Omental fat pad (tissue), 4 donors: ENCODE results near the gene NASP. TPM values are rescaled to one million over a fixed set of nuclear protein-coding genes. Genes with fewer than 3 reads are reported as not detected.
A peak's percentile ranks its signal among the peaks of the same experiment; 100 is the strongest.

Experiments used
- ATAC-seq: fragments of 150-250 bp; one replicate; pipeline ENCODE4 v1.9.1; 2016; ENCODE audit warnings: mild to moderate bottlenecking, moderate library complexity; ENCODE audit not compliant: low FRiP score
- DNase-seq: peaks from one replicate; pipeline ENCODE4 v3.0.0-alpha.2; 2019; ENCODE audit warnings: low spot score
- total RNA-seq, 4 donors: library from RNA; depleted of rRNA; stranded (reverse); fragments of >200 nt; gene quantifications; one replicate each; pipeline ENCODE4 v1.1.0, GENCODE V29; 2016
- TF ChIP-seq, protein P1 (sequence below), 3 donors: fragments of 450-650 bp; IDR thresholded peaks; one replicate each; pipeline ENCODE4 v1.5.1; 2016 to 2017; ENCODE audit warnings: antibody characterized with exemption in 3 of 3, mild to moderate bottlenecking in 3 of 3, moderate library complexity in 2 of 3

NASP gene
- total RNA-seq: 10 to 100 TPM; 48.0 to 96.5 (median 80.6) TPM

DNA sequence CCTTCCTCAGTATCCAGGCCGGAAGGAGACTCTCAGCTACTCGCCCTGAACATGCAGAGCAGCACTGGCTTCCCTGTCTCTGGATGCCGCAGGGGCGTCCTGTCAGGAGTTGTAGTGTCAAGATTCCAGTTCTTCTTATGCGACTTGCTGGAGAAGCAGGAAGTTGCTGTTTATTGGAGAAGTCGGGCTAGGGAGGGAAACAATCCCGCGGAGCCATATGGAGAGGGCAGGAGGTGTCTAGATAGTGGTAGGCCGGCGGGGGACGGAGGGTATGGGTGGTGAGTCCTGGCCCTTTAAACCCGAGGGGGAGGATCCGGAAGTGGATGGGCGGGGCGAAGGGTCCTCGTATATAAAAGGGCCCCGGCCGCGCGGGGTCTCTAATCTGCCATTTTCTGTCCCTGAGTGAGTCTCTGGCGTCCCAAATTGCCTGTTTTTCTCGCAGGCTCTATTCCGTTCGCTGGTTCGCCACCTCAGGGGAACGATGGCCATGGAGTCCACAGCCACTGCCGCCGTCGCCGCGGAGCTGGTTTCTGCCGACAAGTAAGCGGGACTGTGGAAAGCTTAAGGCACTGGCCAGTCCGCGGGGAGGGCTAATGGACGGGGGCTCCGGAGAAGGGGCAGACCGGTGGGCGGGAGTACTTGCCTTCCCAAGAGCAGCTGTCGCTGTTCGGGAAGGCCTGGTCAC, at the start of gene NASP:
Gene NASP (plus strand): TSS at position 376 of the 685 bp plus-strand sequence. CDS start 106 bp downstream, at position 482.
- peak; percentile 80 for ATAC-seq
- DNase-seq: peak; percentile 91
- TF ChIP-seq, protein P1, sequence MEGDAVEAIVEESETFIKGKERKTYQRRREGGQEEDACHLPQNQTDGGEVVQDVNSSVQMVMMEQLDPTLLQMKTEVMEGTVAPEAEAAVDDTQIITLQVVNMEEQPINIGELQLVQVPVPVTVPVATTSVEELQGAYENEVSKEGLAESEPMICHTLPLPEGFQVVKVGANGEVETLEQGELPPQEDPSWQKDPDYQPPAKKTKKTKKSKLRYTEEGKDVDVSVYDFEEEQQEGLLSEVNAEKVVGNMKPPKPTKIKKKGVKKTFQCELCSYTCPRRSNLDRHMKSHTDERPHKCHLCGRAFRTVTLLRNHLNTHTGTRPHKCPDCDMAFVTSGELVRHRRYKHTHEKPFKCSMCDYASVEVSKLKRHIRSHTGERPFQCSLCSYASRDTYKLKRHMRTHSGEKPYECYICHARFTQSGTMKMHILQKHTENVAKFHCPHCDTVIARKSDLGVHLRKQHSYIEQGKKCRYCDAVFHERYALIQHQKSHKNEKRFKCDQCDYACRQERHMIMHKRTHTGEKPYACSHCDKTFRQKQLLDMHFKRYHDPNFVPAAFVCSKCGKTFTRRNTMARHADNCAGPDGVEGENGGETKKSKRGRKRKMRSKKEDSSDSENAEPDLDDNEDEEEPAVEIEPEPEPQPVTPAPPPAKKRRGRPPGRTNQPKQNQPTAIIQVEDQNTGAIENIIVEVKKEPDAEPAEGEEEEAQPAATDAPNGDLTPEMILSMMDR (IDR thresholded peaks at IDR 0.05): no peak

DNA sequence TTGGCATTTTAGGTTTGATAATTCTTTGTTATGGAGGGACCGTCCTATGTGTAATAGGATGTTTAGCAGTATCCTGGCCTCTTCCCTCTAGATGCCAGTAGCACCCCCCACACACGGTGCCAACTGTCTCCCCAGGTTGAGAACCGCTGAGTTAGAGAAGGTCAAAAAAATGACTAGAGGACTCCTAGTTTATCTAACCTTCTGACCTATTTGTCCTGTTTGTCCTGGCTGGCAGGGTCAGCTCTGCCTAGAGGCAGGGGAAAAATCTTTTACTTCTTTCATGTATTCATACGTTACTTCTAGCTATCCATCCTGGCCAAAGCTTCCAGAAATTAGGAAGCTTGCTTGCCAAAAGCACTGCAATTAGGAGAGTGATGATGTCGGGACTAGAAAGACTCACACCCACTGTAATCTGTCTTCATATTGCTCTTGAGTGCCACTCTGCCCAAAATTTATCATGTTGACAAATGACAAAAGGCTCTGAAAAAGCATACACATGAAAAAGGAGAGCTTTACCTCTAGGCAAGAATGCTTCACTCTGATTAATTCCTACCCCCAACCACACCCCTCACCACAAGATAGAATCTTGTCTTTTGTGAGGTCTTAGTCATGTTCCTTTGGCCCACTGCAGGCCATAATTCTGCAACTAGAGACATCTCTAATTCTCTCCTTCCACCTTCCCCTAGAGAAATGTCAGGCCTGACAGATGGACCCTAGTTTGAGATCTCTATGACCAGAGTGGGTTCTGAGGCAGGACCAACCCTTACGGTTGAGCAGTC, 47.7 kb upstream of the NASP start:
- DNase-seq (no peak), ATAC-seq (no peak)
- TF ChIP-seq, protein P1 (IDR thresholded peaks at IDR 0.05): no peak

DNA sequence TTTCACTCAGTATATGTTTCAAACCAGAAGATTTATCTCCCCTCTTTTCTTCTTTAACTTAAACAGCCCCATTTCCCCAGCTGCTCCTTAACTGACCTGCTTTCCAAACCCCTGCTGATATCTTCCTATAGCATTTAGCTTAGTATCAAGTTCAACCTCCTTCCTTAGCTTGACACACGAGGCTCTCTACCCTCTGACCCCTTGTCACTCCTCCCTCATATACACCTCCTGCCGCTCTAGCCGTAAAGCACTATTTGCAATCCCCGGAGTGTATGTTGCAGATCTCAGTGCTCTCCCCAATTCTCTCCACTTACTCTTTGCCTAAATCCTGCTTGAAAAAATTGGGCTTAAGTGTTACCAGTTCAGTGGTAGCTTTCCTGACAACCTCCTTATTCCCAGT, 47.0 kb upstream of the NASP start:
- no peak for ATAC-seq
- TF ChIP-seq, protein P1 (IDR thresholded peaks at IDR 0.05): no peak
- DNase-seq: no peak

- ATAC-seq: no peak
- TF ChIP-seq, protein P1 (IDR thresholded peaks at IDR 0.05): no peak
- DNase-seq: no peak
Observed at GRCh38 chr1:45541193-45541592, 42.6 kb upstream of the NASP start.

DNA sequence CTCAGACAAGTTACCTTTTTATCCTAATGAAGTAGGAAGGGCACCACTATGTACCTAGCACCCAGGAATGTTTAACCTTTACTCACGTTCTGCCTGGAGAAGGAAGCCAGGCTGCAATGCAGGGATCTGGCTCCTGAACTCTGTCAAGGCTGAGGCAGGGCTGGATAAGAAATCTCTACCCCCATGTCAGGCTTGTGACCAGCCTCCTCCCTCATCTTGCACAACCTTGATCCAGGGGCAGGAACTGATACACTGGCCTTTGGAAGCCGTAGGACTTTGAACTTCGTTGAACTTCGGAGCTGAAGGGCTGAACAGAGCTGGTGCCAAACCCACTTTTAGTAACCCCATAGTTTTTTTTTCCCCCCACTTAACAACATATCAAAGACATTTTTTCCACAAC, 41.2 kb upstream of the NASP start:
- DNase-seq (no peak), ATAC-seq (peak; percentile 43)
- TF ChIP-seq, protein P1 (IDR thresholded peaks at IDR 0.05): no peak

GRCh38 chr1:45543581-45544417, 40.0 kb upstream of the NASP start:
- no peak for ATAC-seq
- TF ChIP-seq, protein P1 (IDR thresholded peaks at IDR 0.05): no peak
- no peak for DNase-seq
